MM.1S (cell line): ENCODE data around the gene ADAMTSL1.

Source experiments
- DNase-seq: peaks from one replicate; pipeline ENCODE4 v3.0.0-alpha.2; 2015
- H2AFZ ChIP-seq: fragments of 300-600 bp; sonication (generic); 2 replicates; pipeline ENCODE4 v1.6.0; 2016; ENCODE audit warnings: antibody characterized with exemption, low read length
- H3F3A ChIP-seq: fragments of 300-600 bp; sonication (generic); 2 replicates; pipeline ENCODE4 v1.6.1; 2016; ENCODE audit warnings: mild to moderate bottlenecking, antibody characterized with exemption, low read length, moderate library complexity, mixed read lengths; ENCODE audit not compliant: insufficient read depth
- H3K27ac ChIP-seq: fragments of 300-600 bp; sonication (generic); 2 replicates; pipeline ENCODE4 v1.5.1; 2016; ENCODE audit warnings: mild to moderate bottlenecking, low read length
- H3K27me3 ChIP-seq: fragments of 300-600 bp; sonication (generic); replicated peaks from 2 replicates; pipeline ENCODE4 v1.6.0; 2016; ENCODE audit warnings: low read length; ENCODE audit not compliant: insufficient read depth
- H3K36me3 ChIP-seq: fragments of 300-600 bp; sonication (generic); replicated peaks from 2 replicates; pipeline ENCODE4 v1.6.1; 2016; ENCODE audit warnings: mild to moderate bottlenecking, low read length, mixed read lengths; ENCODE audit not compliant: insufficient read depth
- H3K4me1 ChIP-seq: fragments of 300-600 bp; sonication (generic); 2 replicates; pipeline ENCODE4 v1.6.1; 2016; ENCODE audit warnings: low read length, mixed read lengths
- H3K4me2 ChIP-seq: fragments of 300-600 bp; sonication (generic); 2 replicates; pipeline ENCODE4 v1.6.0; 2016; ENCODE audit warnings: low read depth, low read length
- H3K4me3 ChIP-seq: fragments of 300-600 bp; sonication (generic); 2 replicates; pipeline ENCODE4 v1.5.1; 2016; ENCODE audit warnings: low read length, mixed read lengths
- H3K79me2 ChIP-seq: fragments of 300-600 bp; sonication (generic); 2 replicates; pipeline ENCODE4 v1.6.1; 2016; ENCODE audit warnings: mixed run types, low read length, mixed read lengths
- H3K9ac ChIP-seq: fragments of 300-600 bp; sonication (generic); 2 replicates; pipeline ENCODE4 v1.6.1; 2016; ENCODE audit warnings: low read length, mixed read lengths
- H3K9me2 ChIP-seq: fragments of 300-600 bp; sonication (generic); replicated peaks from 2 replicates; pipeline ENCODE4 v1.6.1; 2016; ENCODE audit warnings: mild to moderate bottlenecking, low read length, mixed read lengths; ENCODE audit not compliant: insufficient read depth
- H3K9me3 ChIP-seq: fragments of 300-600 bp; sonication (generic); replicated peaks from 2 replicates; pipeline ENCODE4 v1.6.1; 2016; ENCODE audit warnings: mild to moderate bottlenecking, low read length, mixed read lengths; ENCODE audit not compliant: insufficient read depth
- H4K20me1 ChIP-seq: fragments of 300-600 bp; sonication (generic); 2 replicates; pipeline ENCODE4 v1.6.1; 2016; ENCODE audit warnings: mild to moderate bottlenecking, low read length, moderate library complexity, mixed read lengths; ENCODE audit not compliant: insufficient read depth
- CTCF ChIP-seq: fragments of 300-600 bp; sonication (generic); IDR thresholded peaks from 2 replicates; pipeline ENCODE4 v1.5.1; 2016; ENCODE audit warnings: antibody characterized with exemption, low read length, mixed read lengths
- EZH2 ChIP-seq: fragments of 300-600 bp; sonication (generic); optimal IDR thresholded peaks from 2 replicates; pipeline ENCODE3; 2017; ENCODE audit warnings: low read depth, mild to moderate bottlenecking, antibody characterized with exemption, low read length, mixed read lengths
- EZH2phosphoT487 ChIP-seq: fragments of 300-600 bp; sonication (generic); IDR thresholded peaks from 2 replicates; pipeline ENCODE4 v1.6.1; 2018; ENCODE audit warnings: antibody characterized with exemption, low read length

The ADAMTSL1 gene

GRCh38 chr9:18678821-18679590 is 205.1 kb downstream of the ADAMTSL1 start:
- no peak overlapping the region for H3K4me2 ChIP-seq
- no peak overlapping the region for H3K9ac ChIP-seq
- H3K27ac ChIP-seq, result no peak overlapping the region
- no peaks in the 10 kb centered on the region for H3F3A ChIP-seq
- H3K27me3 ChIP-seq, result no peaks in the 10 kb centered on the region
- no peaks in the 10 kb centered on the region for H3K79me2 ChIP-seq
- H3K9me2 ChIP-seq, result no peaks in the 10 kb centered on the region
- no peak for DNase-seq
- no peak overlapping the region for H2AFZ ChIP-seq
- no peaks in the 10 kb centered on the region for H3K4me1 ChIP-seq
- TF ChIP-seq CTCF (no peak), EZH2phosphoT487 (no peak), EZH2 (no peak)
- H4K20me1 ChIP-seq, result no peaks in the 10 kb centered on the region
- no peaks in the 10 kb centered on the region for H3K9me3 ChIP-seq
- no peak overlapping the region for H3K4me3 ChIP-seq
- no peaks in the 10 kb centered on the region for H3K36me3 ChIP-seq

GRCh38 chr9:18682907-18683306 is 209.0 kb downstream of the ADAMTSL1 start:
- H3K4me2 ChIP-seq, result no peak overlapping the region
- no peak overlapping the region for H3K27ac ChIP-seq
- H3K36me3 ChIP-seq, result no peaks in the 10 kb centered on the region
- no peaks in the 10 kb centered on the region for H4K20me1 ChIP-seq
- no peaks in the 10 kb centered on the region for H3K4me1 ChIP-seq
- no peaks in the 10 kb centered on the region for H3K79me2 ChIP-seq
- no peak overlapping the region for H2AFZ ChIP-seq
- no peaks in the 10 kb centered on the region for H3K27me3 ChIP-seq
- TF ChIP-seq CTCF (no peak), EZH2 (no peak), EZH2phosphoT487 (no peak)
- no peak for DNase-seq
- no peaks in the 10 kb centered on the region for H3K9me2 ChIP-seq
- no peaks in the 10 kb centered on the region for H3K9me3 ChIP-seq
- H3F3A ChIP-seq, result no peaks in the 10 kb centered on the region
- H3K4me3 ChIP-seq, result no peak overlapping the region
- H3K9ac ChIP-seq, result no peak overlapping the region

- Histone ChIP-seq H3K36me3 (no peaks in the 10 kb centered on the region), H4K20me1 (no peaks in the 10 kb centered on the region), H3K79me2 (no peaks in the 10 kb centered on the region), H2AFZ (no peak overlapping the region), H3K9me3 (no peaks in the 10 kb centered on the region), H3K27ac (no peak overlapping the region), H3K4me1 (no peaks in the 10 kb centered on the region), H3F3A (no peaks in the 10 kb centered on the region), H3K27me3 (no peaks in the 10 kb centered on the region), H3K4me2 (no peak overlapping the region), H3K9ac (no peak overlapping the region), H3K9me2 (no peaks in the 10 kb centered on the region), H3K4me3 (no peak overlapping the region)
- DNase-seq, result no peak
- no peak for TF ChIP-seq EZH2phosphoT487
- TF ChIP-seq CTCF, result no peak
- TF ChIP-seq EZH2, result no peak
Measured at GRCh38 chr9:18683312-18683711, 209.4 kb downstream of the ADAMTSL1 start.
